IPS DF 4.7 (cell line): ENCODE data around the gene CD160.
"Not testable (repeated sequence)": the region's sequence is repeated elsewhere in the genome, so short reads cannot be mapped to it uniquely, and the experiment has no call there.

Experiments
- DNase-seq: peaks from one replicate; pipeline ENCODE4 v3.0.0-alpha.2; 2013; ENCODE audit warnings: low spot score; ENCODE audit errors: extremely low read depth

The CD160 gene

DNA sequence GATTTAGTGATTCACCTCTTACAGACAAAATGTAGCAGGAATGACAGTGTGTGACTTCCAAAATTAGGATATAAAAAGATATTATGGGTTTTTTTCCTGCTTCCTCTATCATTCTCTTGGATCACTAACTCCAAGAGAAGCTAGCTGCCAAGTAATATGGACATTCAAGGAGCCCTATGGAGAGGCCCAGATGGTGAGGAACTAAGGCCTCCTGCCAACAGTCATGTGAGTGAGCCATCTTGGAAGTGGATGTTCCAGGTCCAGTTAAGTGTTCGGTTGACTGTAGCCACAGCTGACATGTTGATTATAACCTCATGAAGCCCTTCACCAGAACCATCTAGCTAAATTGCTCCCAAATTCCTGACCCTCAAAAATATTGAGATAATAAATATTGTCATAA, 38.8 kb downstream of the CD160 start:
- no peak for DNase-seq

DNA sequence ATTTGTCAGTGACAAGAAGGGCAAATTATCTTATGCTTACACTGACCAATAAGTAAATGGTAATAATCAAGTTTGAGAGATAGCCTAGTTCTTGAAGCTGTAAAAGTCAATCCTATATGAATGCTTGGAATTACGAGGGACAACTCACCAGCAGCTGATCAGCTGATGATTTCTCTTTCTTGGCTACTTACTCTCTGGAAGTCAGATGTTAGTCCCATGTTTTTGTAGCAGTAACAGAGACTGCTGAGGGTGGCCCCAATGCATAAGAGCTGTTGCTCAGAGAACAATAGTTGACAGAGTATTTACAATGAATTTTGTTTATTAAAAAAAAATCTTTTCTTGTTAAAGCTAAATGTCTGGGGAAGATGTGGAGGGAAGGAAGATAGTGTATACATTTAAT, 39.3 kb downstream of the CD160 start:
- no peak for DNase-seq

DNA sequence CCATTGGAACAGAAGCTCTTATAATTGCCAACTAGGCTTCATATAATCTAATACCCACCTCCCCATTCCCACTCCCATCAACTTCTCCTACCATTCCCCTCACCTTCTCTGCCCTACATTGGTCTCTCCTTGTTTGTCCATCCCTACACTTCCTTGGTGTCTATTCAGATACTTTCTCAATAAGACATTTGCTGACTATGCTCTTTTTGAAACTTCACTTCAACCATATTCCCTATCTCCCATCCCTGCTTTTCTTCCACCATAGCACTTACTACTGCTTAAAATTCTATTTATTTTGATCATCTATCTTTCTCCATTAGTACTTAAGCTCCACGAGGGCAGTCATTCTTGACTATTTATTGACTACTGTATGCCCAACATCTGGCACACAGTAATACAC, 40.4 kb downstream of the CD160 start:
- DNase-seq: no peak

DNA sequence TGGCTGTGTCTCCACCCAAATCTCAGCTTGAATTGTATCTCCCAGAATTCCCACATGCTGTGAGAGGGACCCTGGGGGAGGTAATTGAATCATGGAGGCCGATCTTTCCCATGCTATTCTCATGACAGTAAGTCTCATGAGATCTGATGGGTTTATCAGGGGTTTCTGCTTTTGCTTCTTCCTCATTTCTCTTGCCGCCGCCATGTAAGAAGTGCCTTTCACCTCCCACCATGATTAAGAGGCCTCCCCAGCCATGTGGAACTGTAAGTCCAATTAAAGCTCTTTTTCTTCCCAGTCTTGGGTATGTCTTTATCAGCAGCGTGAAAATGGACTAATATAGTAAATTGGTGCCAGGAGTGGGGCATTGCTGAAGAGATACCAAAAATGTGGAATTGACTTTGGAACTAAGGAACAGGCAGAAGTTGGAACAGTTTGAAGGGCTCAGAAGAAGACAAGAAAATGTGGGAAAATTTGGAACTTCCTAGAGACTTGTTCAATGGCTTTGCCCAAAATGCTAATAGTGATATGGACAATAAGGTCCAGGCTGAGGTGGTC, 41.2 kb downstream of the CD160 start:
- not testable (repeated sequence) for DNase-seq

DNA sequence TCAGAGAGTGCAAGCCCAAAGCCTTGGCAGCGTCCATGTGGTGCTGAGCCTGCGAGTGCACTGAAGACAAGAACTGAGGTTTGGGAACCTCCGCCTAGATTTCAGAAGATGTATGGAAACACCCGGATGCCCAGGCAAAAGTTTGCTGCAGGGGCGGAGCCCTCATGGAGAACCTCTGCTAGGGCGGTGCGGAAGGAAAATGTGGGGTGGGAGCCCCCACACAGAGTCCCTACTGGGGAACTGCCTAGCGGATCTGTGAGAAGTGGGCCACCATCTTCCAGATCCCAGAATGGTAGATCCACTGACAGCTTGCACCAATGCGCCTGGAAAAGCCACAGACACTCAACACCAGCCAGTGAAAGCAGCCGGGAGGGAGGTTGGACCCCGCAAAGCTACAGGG, 42.2 kb downstream of the CD160 start:
- not testable (repeated sequence) for DNase-seq

DNA sequence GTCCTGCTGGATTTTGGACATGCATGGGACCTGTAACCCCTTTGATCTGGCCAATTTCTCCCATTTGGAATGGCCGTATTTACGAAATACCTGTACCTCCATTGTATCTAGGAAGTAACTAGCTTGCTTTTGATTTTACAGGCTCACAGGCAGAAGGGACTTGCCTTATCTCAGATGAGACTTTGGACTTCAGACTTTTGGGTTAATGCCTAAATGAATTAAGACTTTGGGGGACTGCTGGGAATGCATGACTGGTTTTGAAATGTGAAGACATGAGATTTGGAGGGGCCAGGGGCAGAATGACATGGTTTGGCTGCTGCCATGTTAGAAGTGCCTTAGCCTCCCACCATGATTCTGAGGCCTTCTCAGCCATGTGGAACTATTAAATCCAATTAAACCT, 42.7 kb downstream of the CD160 start:
- not testable (repeated sequence) for DNase-seq

DNA sequence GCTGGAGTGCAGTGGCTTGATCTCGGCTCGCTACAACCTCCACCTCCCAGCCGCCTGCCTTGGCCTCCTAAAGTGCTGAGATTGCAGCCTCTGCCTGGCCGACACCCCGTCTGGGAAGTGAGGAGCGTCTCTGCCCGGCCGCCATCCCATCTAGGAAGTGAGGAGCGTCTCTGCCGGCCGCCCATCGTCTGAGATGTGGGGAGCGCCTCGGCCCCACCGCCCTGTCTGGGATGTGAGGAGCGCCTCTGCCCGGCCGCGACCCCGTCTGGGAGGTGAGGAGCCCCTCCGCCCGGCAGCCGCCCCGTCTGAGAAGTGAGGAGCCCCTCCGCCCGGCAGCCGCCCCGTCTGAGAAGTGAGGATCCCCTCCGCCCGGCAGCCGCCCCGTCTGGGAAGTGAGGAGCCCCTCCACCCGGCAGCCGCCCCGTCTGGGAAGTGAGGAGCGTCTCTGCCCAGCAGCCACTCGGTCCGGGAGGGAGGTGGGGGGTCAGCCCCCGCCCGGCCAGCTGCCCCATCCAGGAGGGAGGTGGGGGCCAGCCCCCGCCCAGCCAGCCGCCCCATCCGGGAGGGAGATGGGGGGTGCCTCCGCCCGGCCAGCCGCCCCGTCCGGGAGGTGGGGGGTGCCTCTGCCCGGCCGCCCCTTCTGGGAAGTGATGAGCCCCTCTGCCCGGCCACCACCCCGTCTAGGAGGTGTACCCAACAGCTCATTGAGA, 45.1 kb downstream of the CD160 start:
- DNase-seq: not testable (repeated sequence)

DNA sequence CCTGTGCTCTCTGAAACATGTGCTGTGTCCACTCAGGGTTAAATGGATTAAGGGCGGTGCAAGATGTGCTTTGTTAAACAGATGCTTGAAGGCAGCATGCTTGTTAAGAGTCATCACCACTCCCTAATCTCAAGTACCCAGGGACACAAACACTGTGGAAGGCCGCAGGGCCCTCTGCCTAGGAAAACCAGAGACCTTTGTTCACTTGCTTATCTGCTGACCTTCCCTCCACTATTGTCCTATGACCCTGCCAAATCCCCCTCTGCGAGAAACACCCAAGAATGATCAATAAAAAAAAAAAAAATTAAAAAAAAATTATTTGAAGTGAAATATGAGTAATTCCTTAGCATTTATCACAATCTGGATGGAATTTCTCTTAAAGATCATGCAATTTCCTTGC, 45.8 kb downstream of the CD160 start:
- not testable (repeated sequence) for DNase-seq

DNA sequence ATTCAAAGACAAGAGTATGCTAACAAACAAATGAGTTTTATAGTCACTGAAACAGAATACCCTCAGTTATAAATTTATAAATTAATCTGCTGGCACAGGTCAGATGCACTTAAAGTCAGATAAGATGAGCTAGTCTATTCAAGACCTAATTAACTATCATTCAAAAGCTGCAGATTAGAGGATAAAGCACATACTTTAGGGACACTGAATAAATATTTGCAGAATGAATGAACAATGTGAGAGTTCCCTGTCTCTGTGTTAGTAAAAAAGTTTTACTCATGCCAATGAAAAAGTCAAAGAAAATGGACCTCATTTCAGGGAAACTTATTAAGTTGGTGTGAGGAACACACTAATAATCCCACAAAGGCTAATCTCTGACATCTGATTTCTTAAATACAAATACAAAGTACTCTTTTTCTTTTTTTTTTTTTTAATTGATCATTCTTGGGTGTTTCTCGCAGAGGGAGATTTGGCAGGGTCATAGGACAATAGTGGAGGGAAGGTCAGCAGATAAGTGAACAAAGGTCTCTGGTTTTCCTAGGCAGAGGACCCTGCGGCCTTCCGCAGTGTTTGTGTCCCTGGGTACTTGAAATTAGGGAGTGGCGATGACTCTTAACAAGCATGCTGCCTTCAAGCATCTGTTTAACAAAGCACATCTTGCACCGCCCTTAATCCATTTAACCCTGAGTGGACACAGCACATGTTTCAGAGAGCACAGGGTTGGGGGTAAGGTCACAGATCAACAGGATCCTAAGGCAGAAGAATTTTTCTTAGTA, 46.5 kb downstream of the CD160 start:
- not testable (repeated sequence) for DNase-seq

DNA sequence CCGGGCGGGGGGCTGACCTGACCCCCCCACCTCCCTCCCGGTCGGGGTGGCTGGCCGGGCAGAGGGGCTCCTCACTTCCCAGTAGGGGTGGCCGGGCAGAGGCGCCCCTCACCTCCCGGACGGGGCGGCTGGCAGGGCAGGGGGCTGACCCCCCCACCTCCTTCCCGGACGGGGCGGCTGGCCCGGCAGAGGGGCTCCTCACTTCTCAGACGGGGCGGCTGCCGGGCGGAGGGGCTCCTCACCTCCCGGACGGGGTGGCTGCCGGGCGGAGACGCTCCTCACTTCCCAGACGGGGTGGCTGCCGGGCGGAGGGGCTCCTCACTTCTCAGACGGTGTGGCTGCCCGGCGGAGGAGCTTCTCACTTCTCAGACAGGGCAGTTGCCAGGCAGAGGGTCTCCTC, 47.6 kb downstream of the CD160 start:
- not testable (repeated sequence) for DNase-seq

DNA sequence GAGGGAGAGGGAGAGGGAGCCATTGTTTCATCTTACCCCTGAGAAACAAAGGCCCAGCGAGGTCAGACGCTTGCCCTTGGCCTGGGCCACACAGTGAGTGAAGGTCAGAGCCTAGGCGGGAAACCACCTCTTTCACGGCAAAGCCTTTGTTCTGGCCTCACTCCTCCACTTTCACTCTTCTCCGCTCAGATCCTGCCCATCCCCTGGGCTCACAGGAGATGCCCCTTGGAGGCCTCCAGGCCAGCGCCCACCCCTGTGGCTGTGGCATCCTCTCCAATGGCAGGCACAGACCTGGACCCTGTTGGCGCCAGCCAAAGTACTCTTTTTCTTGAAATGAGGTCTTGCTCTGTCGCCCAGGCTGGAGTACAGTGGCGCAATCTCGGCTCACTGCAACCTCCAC, 48.7 kb downstream of the CD160 start:
- not testable (repeated sequence) for DNase-seq

DNA sequence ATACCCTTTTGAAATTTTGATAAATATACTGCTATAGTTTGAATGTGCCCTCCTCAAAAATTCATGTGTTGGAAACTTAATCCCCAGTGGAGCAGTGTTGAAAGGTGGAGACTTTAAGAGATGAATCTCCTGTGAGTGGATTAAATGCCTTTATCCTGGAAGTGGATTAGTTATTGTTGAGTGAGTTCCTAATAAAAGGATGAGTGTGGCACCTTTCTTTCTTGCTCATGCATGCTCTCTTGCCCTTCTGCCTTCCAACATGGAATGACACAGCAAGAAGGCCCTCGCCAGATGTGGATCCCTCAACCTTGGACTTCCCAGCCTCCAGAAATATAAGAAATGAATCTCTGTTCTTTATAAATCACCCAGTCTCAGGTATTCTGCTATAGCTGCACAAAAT, 51.8 kb downstream of the CD160 start:
- no peak for DNase-seq

DNA sequence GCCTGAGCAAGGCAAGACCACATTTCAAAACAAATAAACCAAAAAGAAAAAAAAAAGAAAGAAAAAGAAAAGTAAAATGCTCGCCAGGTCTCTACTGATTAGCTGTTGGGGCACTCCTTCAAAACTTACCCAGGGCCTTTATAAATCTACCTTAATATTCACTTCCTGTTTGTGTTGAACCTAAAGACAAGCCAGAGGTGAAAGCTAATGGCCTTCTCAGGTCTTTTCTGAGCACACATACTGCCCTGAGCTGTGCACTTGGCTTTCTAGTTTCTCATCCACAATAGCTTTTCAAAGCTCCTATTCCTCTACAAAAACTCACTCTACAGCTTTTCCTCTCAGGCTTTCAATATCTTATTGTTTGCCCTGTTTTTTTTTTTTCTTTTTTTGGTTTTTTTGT, 54.1 kb downstream of the CD160 start:
- no peak for DNase-seq

DNA sequence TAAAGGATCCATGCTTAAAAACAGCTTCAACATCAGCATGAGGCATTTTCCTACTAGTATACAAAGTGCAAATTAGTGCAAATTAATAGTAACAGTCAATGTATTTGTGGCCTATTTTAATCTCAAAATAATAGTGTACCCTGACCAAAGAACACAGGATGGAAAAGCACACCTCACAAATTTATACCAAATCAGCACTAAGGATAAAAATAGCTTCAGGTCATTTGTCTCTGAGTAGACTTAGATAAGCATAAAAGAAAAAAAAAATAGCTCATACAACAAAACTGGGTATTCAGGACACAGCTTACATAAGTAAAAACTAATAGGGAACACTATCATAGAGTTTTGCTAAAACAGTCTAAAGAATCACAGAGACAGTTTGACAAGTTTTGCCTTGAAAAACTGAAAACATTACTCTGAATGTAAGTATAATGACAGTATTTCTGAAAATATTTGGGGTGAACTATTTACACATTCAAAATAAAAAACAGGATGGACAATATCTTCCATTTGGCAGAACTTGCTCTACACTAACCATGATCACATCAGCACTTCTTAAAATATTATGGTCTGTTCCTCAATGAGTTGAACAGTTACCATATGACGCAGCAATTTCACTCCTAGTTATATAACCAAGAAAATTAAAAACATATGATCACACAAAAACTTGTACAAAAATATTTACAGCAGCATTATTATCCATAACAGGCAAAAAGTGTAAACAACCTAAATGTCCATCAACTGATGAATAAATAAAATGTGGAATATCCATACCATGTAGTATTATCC, 58.3 kb downstream of the CD160 start:
- no peak for DNase-seq

DNA sequence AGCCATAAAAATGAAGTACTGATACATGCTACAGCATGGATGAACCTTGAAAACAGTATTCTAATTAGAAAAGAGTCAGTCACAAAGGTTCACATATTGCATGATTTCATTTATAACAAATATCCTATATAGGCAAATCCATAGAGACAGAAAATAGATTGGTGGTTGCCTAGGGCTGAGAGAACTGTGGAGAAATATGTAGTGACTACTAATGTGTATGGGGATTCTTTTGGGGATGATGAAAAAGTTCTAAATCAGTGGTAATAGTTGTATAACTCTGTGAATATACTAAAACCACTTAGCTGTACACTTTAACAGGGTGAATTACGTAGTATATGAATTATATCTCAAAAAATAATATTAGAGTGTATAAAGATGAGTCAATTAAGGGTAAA, 58.8 kb downstream of the CD160 start:
- DNase-seq: no peak

DNA sequence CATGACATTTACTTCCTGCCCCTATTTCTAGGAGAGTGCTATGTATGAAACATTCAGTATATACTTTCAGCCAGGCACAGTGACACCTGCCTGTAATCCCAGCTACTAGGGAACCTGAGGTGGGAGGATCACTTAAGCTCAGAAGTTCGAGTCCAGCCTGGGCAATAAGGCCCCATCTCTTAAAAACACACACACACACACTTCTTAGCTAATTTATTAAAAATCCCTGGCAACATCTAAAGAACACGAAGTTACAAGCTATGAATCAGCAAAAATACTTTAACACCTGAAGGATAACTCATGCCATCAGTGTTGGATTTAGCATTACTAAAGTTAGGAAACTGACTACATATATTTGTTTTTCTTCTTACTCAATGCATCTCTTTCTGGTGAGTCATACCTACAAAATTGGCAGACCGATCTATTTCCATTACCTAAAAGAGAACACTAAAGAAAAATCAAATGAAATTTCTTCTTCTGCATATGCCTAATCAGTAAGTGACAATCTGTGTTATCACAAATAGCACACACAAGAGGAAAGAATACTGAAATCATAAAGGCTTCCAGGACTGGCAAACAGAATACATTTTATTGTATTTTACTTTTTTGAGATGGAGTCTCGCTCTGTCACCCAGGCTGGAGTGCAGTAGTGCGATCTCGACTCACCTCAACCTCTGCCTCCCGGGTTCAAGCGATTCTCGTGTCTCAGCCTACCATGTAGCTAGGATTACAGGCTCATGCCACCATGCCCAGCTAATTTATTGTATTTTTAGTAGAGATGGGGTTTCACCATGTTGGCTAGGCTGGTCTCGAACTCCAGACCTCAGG, 63.2 kb downstream of the CD160 start:
- no peak for DNase-seq

DNA sequence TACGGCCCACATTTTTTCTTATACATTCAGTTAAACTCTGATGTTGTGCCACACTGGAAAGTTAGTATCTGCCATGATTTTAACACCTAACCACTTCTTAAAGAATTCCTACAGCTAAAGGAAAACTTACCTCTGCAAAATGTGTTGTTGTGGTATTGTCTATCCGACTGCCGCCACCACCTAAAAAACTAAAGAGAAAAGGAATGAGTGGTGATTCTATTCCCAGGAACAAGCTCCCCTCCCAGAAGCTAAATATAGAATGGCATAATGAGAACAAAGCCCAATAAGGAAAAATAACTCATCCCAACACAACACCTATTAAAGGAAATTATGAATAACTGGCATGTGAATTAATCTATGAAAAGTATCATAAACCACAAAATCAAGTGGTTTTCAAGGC, 65.1 kb downstream of the CD160 start:
- DNase-seq: no peak

DNA sequence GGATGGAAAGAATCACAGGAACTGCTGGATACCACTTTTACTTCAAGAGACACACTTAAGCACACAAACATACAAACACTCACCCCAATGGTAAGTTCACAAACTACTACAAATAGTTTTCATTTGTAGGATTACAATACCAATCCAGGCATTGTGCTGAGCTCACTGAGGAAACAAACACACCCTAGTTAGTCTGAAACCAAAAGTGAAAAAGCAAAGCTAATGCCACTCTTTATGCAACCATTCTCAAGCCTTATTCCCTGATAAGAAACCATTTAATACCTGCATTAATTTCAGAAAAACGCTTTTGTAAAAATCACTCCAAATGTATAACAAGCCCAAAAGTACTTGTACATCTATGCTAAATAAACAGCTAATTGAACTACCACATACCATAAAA, 66.2 kb downstream of the CD160 start:
- DNase-seq: no peak

DNA sequence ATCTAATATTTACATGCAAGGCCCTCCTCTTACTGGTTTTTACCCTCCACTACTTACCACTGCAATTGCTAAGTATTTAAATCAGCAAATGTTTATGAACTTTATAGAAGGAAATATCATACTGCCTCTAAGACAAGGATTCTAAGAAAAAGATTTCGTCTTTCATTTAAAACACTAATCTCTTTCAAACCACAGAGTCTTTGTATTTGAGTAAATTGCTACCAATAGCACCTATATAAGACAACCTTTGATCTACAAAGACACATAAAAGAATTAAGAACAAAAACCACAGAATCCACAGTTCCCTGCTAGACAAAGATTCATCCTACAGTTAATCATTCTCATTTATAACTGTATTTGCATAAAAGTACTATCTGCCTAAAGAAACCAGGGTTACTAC, 67.0 kb downstream of the CD160 start:
- DNase-seq: no peak

DNA sequence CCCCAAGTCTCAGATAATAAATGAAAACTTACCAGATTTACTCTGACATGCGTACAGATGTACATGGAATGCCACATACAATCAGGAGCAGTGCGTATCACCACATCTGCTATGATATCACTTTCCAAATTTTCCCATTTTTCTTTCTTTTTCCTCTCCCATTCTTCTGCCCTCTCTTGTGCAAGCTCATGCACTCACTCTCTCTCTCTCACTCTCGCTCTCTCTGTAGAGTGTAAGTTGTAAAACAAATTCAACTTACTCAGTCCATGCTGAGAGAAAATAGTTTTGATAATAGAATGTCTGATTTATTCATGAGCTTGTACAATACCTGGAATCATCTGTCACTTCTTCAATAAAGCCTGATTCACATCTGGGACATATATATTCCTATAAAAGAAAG, 69.3 kb downstream of the CD160 start:
- no peak for DNase-seq
